ENCODE results near the gene SLC44A3. TPM values are rescaled to one million over a fixed set of nuclear protein-coding genes. Genes with fewer than 3 reads are reported as not detected.

SLC44A3 gene
- total RNA-seq, 6 donors from 2014 or later = 6.3 to 24.2 (median 17.8) TPM

GRCh38 chr1:94806441-94806871 is 13.7 kb upstream of the SLC44A3 start:
- TF ChIP-seq EP300 (IDR thresholded peaks at IDR 0.05) (no peak), POLR2AphosphoS5 (IDR thresholded peaks at IDR 0.05) (no peak), POLR2A (IDR thresholded peaks at IDR 0.05) (no peak)
- Histone ChIP-seq H3K27me3 (no peaks in the 10 kb centered on the region), H3K4me3 (no peak overlapping the region), H3K27ac (no peak overlapping the region), H3K36me3 (no peaks in the 10 kb centered on the region), H3K4me1 (peaks cover 13 to 17% (median 15%) of the 10 kb centered on the region in 4 donors), H3K9me3 (no peaks in the 10 kb centered on the region)
- 48 to 50% methylated on average over 6 of the region's 6 CpGs for WGBS, 2 donors
- no peak for DNase-seq
- peak in 1 of 2 donors; percentile 27 for ATAC-seq (ENCODE audit: low FRiP score in 2 of 2)

GRCh38 chr1:94807742-94808491 is 12.2 kb upstream of the SLC44A3 start:
- Histone ChIP-seq H3K27me3 (no peaks in the 10 kb centered on the region), H3K36me3 (no peaks in the 10 kb centered on the region), H3K4me3 (no peak overlapping the region), H3K4me1 (peaks cover 0 to 7% (median 4%) of the 10 kb centered on the region in 4 donors), H3K27ac (no peak overlapping the region), H3K9me3 (no peaks in the 10 kb centered on the region)
- TF ChIP-seq POLR2A (IDR thresholded peaks at IDR 0.05) (no peak), EP300 (IDR thresholded peaks at IDR 0.05) (no peak), CTCF (IDR thresholded peaks at IDR 0.05) (no peak), POLR2AphosphoS5 (IDR thresholded peaks at IDR 0.05) (no peak)
- no peak for DNase-seq
- 77 to 78% methylated on average over 12 of the region's 12 CpGs for WGBS, 2 donors
- no peak for ATAC-seq (ENCODE audit: low FRiP score in 2 of 2)

GRCh38 chr1:94808669-94809068 is 11.5 kb upstream of the SLC44A3 start:
- TF ChIP-seq EP300 (IDR thresholded peaks at IDR 0.05) (no peak), CTCF (IDR thresholded peaks at IDR 0.05) (no peak), POLR2A (IDR thresholded peaks at IDR 0.05) (no peak), POLR2AphosphoS5 (IDR thresholded peaks at IDR 0.05) (no peak)
- Histone ChIP-seq H3K27me3 (no peaks in the 10 kb centered on the region), H3K4me1 (peaks cover 0 to 7% (median 2%) of the 10 kb centered on the region in 4 donors), H3K9me3 (no peaks in the 10 kb centered on the region), H3K36me3 (no peaks in the 10 kb centered on the region), H3K27ac (no peak overlapping the region), H3K4me3 (no peak overlapping the region)
- no peak for DNase-seq
- ATAC-seq (ENCODE audit: low FRiP score in 2 of 2) = no peak
- WGBS, 2 donors = 64 to 79% methylated on average over 3 of the region's 3 CpGs

- Histone ChIP-seq H3K4me1 (no peaks in the 10 kb centered on the region), H3K4me3 (no peak overlapping the region), H3K27ac (no peak overlapping the region), H3K27me3 (no peaks in the 10 kb centered on the region), H3K9me3 (no peaks in the 10 kb centered on the region), H3K36me3 (no peaks in the 10 kb centered on the region)
- TF ChIP-seq POLR2AphosphoS5 (IDR thresholded peaks at IDR 0.05) = no peak
- no peak for TF ChIP-seq CTCF (IDR thresholded peaks at IDR 0.05)
- TF ChIP-seq EP300 (IDR thresholded peaks at IDR 0.05) = no peak
- no peak for TF ChIP-seq POLR2A (IDR thresholded peaks at IDR 0.05)
- 76 to 77% methylated on average over 4 of the region's 4 CpGs for WGBS, 2 donors
- DNase-seq (no peak), ATAC-seq (ENCODE audit: low FRiP score in 2 of 2) (no peak)
Observed at GRCh38 chr1:94812985-94813384, 7.2 kb upstream of the SLC44A3 start.

GRCh38 chr1:94816030-94816429 is 4.1 kb upstream of the SLC44A3 start:
- TF ChIP-seq EP300 (IDR thresholded peaks at IDR 0.05) (no peak), CTCF (IDR thresholded peaks at IDR 0.05) (no peak), POLR2AphosphoS5 (IDR thresholded peaks at IDR 0.05) (no peak), POLR2A (IDR thresholded peaks at IDR 0.05) (no peak)
- Histone ChIP-seq H3K9me3 (no peaks in the 10 kb centered on the region), H3K4me3 (no peak overlapping the region), H3K4me1 (peaks cover 4 to 12% (median 5%) of the 10 kb centered on the region in 4 donors), H3K36me3 (no peaks in the 10 kb centered on the region), H3K27ac (no peak overlapping the region), H3K27me3 (no peaks in the 10 kb centered on the region)
- no peak for ATAC-seq (ENCODE audit: low FRiP score in 2 of 2)
- no peak for DNase-seq
- 0 to 44% methylated on average over 1 of the region's 1 CpG for WGBS, 2 donors

Measured in upper lobe of left lung (tissue), 6 donors.